Activated naive CD4-positive, alpha-beta T cell treated with anti-CD3 and anti-CD28 coated beads, Interleukin-2, amount 50 U/mL, for 24 hours (primary cell): ENCODE results near the gene PRKCZ.

Experiments used
- H3K27ac Mint-ChIP-seq: one replicate; pipeline ENCODE4 v1.8.0; 2021; ENCODE audit warnings: mild to moderate bottlenecking, mixed read lengths
- H3K27me3 Mint-ChIP-seq: one replicate; pipeline ENCODE4 v1.8.0; 2021; ENCODE audit warnings: mixed read lengths
- H3K36me3 Mint-ChIP-seq: one replicate; pipeline ENCODE4 v1.8.0; 2021; ENCODE audit warnings: mixed read lengths
- H3K4me1 Mint-ChIP-seq: one replicate; pipeline ENCODE4 v1.8.0; 2021; ENCODE audit warnings: mixed read lengths
- H3K4me3 Mint-ChIP-seq: one replicate; pipeline ENCODE4 v1.8.0; 2021; ENCODE audit warnings: mild to moderate bottlenecking, mixed read lengths
- H3K9me3 Mint-ChIP-seq: one replicate; pipeline ENCODE4 v1.8.0; 2021; ENCODE audit warnings: mixed read lengths

PRKCZ gene

DNA sequence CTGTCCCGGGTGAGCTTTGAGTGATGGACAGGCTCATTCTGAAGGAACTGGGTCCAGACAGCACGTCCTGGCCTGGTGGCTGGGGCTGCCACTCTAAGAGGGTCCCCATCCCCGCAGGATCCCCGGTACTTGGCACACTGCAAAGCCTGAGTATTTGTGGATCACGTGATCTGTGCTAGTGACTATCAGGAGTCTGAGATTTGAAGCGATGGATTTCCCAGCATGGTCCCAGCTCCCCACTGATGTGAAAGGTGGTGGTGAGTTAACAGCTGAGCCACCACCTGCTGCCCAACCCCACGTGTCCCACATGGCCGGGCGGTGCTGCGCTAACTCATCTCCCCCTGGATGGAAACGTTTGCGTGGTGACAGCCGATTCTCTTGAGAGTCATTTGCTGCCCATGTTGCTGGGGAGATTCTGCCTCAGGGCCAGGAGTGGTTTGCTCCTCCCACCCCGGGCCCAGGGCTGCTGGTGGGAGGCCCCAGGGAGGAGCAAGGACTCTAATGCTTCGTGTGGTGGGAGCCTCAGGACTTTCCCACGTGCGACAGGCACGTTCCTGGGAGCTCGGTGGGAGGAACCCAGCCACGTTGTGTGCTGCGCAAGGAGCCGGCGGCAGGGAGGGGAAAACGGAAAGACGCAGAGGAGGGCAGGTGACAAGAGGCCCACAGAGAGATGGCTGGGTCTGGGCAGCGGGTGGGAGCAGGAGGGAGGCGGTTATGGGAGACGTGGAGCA, 129.2 kb downstream of the PRKCZ start:
- Mint-ChIP-seq H3K36me3 (peaks cover 2% of the 10 kb centered on the region), H3K4me1 (no peaks in the 10 kb centered on the region), H3K27ac (peak overlapping the region; percentile 19)

DNA sequence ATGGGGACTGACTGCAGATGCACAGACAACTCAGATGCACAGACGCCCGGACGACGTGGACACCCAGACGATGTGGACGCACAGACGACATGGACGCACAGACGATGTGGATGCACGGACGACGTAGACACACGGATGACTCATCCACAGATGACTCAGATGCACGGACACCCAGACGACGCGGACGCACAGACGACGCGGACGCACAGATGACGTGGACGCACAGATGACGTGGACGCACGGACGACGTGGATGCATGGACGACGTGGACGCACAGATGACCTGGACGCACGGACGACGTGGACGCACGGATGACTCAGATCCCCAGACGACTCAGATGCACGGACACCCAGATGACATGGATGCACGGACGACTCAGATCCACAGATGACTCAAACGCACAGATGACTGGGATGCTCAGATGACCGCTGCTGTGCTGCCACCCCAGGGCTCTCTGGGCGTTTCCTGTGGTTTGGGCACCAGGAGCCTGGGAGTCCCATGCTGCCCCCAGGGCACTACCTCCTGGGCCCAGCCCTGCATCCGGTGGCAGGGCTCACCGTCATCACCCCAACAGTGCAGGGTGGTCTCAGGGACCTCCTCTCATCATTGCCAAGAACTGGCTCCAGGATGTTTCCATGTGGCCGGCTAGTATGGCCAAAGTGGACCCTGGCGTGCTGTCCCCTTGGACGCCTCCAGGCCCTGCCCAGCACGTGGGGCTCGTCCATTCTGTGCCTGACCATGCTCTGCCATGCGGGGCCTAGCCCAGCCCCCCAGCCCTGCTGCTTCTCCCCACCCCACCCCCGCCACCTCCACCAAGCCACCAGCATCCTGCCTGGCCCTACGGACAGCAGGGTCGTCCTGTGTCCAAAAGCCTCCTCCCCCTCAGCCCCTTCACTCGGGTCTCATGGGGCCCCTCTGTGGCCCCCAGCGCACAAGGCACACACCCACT, 130.4 kb downstream of the PRKCZ start:
- Mint-ChIP-seq H3K36me3 (peaks cover 2% of the 10 kb centered on the region), H3K4me1 (no peaks in the 10 kb centered on the region), H3K27ac (no peak overlapping the region), H3K9me3 (no peaks in the 10 kb centered on the region), H3K27me3 (no peaks in the 10 kb centered on the region), H3K4me3 (no peak overlapping the region)

More for the DNA sequence above, 129.2 kb downstream of the PRKCZ start:
- Mint-ChIP-seq H3K9me3 (no peaks in the 10 kb centered on the region), H3K27me3 (no peaks in the 10 kb centered on the region), H3K4me3 (no peak overlapping the region)

- Mint-ChIP-seq H3K36me3 (peaks cover 2% of the 10 kb centered on the region), H3K4me3 (no peak overlapping the region), H3K27ac (no peak overlapping the region), H3K4me1 (no peaks in the 10 kb centered on the region), H3K9me3 (no peaks in the 10 kb centered on the region), H3K27me3 (no peaks in the 10 kb centered on the region)
These were observed 131.1 kb downstream of the PRKCZ start for GRCh38 chr1:2181271-2181670.

DNA sequence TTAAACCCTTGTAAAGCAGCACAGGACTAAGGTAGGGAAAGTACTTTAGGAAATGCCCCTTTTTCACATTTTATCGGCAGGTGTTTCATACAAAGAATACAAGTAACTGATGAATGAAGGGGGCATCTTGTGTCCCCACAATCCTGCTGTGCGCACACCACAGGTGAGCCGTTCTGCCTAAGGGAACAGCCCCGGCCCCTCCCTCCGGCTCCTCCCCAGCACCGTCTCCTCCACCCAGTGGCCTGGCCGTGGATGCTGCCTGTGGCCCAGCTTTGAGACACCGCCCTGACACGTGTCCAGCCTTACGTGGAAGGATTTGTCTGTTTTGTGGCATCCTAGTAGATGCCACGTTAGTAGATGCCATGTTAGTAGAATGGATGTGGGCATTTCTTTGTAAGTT, 131.5 kb downstream of the PRKCZ start:
- Mint-ChIP-seq H3K4me3 (no peak overlapping the region), H3K9me3 (no peaks in the 10 kb centered on the region), H3K4me1 (no peaks in the 10 kb centered on the region), H3K27me3 (no peaks in the 10 kb centered on the region), H3K36me3 (peaks cover 2% of the 10 kb centered on the region), H3K27ac (no peak overlapping the region)

DNA sequence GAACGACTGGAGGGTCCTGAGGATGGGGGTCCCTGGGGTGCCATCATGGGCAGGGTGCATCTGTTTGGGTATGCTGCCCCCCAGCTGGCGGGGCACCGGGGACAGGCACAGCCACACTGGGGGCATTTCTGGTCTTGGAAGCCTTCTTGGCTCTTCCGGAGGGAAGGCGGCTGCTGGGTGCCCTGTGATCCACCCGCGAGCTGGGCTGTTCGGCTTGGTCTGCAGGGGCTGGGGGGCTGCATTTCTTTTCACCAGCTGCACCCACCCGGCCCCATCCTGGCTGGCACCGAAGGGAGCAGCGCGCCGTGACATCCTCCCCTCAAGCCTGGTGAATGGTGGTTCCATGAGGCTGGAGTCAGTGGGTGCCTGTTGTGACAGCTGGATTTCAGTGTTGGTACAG, 132.2 kb downstream of the PRKCZ start:
- Mint-ChIP-seq H3K36me3 (peaks cover 2% of the 10 kb centered on the region), H3K27me3 (no peaks in the 10 kb centered on the region), H3K4me1 (no peaks in the 10 kb centered on the region), H3K9me3 (no peaks in the 10 kb centered on the region), H3K4me3 (no peak overlapping the region), H3K27ac (no peak overlapping the region)

GRCh38 chr1:2183937-2184334, 133.7 kb downstream of the PRKCZ start:
- no peaks in the 10 kb centered on the region for H3K27me3 Mint-ChIP-seq
- no peak overlapping the region for H3K27ac Mint-ChIP-seq
- H3K36me3 Mint-ChIP-seq: peaks cover 2% of the 10 kb centered on the region
- H3K4me3 Mint-ChIP-seq: no peak overlapping the region
- H3K4me1 Mint-ChIP-seq: no peaks in the 10 kb centered on the region
- H3K9me3 Mint-ChIP-seq: no peaks in the 10 kb centered on the region

DNA sequence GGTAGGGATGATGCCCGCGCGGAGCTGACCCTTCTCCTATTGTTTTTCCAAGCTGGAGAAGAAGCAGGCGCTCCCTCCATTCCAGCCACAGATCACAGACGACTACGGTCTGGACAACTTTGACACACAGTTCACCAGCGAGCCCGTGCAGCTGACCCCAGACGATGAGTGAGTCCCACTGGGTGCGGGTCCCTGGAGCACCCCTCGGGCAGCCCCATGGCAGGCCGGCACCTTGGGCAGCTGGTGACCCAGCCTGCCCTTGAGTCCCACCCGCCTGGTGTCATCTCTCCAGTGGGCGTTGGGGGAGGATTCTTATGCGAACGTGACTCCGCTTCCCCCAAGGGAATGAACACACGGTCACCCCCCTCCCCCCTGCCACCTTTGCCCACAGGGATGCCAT, 134.3 kb downstream of the PRKCZ start:
- Mint-ChIP-seq H3K27me3 (no peaks in the 10 kb centered on the region), H3K9me3 (no peaks in the 10 kb centered on the region), H3K4me3 (no peak overlapping the region), H3K4me1 (peaks cover 4% of the 10 kb centered on the region), H3K27ac (no peak overlapping the region), H3K36me3 (peaks cover 2% of the 10 kb centered on the region)

DNA sequence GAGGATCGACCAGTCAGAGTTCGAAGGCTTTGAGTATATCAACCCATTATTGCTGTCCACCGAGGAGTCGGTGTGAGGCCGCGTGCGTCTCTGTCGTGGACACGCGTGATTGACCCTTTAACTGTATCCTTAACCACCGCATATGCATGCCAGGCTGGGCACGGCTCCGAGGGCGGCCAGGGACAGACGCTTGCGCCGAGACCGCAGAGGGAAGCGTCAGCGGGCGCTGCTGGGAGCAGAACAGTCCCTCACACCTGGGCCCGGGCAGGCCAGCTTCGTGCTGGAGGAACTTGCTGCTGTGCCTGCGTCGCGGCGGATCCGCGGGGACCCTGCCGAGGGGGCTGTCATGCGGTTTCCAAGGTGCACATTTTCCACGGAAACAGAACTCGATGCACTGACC, 134.7 kb downstream of the PRKCZ start:
- H3K27ac Mint-ChIP-seq: no peak overlapping the region

GRCh38 chr1:2185880-2186855, 136.0 kb downstream of the PRKCZ start:
- Mint-ChIP-seq H3K4me1 (peaks cover 4% of the 10 kb centered on the region), H3K27me3 (no peaks in the 10 kb centered on the region), H3K9me3 (no peaks in the 10 kb centered on the region), H3K27ac (no peak overlapping the region), H3K4me3 (no peak overlapping the region), H3K36me3 (peaks cover 2% of the 10 kb centered on the region)

More for the DNA sequence above, 134.7 kb downstream of the PRKCZ start:
- no peaks in the 10 kb centered on the region for H3K27me3 Mint-ChIP-seq
- peaks cover 4% of the 10 kb centered on the region for H3K4me1 Mint-ChIP-seq
- no peak overlapping the region for H3K4me3 Mint-ChIP-seq
- peaks cover 2% of the 10 kb centered on the region for H3K36me3 Mint-ChIP-seq
- H3K9me3 Mint-ChIP-seq: no peaks in the 10 kb centered on the region

DNA sequence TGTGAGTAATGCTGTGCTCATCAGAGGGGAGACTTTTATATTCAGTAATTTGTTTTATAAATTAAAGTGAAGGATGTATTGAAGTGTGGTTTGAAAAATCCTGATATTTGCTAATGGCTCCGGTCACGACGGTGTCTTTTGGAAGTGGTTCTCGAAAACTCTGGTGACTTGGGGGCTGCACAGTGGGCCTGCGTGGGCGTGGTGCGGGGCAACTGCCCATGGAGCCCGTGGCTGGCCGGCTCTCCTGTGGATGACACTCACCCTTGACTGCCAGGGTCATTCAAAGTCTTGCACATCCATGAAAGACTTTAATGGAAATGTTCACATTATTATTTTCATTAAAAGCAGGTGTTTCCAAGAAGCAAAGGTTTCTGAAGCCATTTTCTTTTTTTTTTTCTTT, 136.7 kb downstream of the PRKCZ start:
- H3K4me3 Mint-ChIP-seq: no peak overlapping the region
- H3K9me3 Mint-ChIP-seq: no peaks in the 10 kb centered on the region
- peaks cover 7% of the 10 kb centered on the region for H3K4me1 Mint-ChIP-seq
- H3K27me3 Mint-ChIP-seq: no peaks in the 10 kb centered on the region
- no peak overlapping the region for H3K27ac Mint-ChIP-seq
- H3K36me3 Mint-ChIP-seq: peaks cover 2% of the 10 kb centered on the region

DNA sequence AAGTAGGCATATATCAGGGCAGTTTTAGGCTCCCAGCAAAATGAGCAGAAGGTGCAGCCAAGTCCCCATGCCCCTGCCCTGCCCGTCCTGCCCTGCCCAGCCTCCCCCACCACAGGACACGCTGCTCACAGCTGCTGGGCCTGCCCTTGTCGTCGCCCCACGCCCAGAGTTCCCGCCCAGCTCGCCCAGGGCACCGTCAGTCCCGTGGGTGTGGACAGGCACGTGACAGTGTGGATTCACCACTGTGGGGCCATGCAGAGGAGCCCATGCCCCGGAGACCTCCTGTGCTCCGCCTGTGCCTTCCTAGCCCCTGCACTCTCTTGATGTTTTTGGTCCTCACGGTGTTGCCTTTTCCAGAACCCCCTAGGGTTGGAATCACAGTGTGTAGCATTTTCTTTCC, 137.4 kb downstream of the PRKCZ start:
- Mint-ChIP-seq H3K4me3 (no peak overlapping the region), H3K36me3 (peaks cover 1% of the 10 kb centered on the region), H3K27me3 (no peaks in the 10 kb centered on the region), H3K4me1 (peaks cover 8% of the 10 kb centered on the region), H3K9me3 (no peaks in the 10 kb centered on the region), H3K27ac (no peak overlapping the region)

GRCh38 chr1:2188336-2188735, 138.1 kb downstream of the PRKCZ start:
- no peaks in the 10 kb centered on the region for H3K36me3 Mint-ChIP-seq
- peaks cover 12% of the 10 kb centered on the region for H3K4me1 Mint-ChIP-seq
- H3K9me3 Mint-ChIP-seq: no peaks in the 10 kb centered on the region
- H3K27ac Mint-ChIP-seq: no peak overlapping the region
- no peaks in the 10 kb centered on the region for H3K27me3 Mint-ChIP-seq
- H3K4me3 Mint-ChIP-seq: no peak overlapping the region

DNA sequence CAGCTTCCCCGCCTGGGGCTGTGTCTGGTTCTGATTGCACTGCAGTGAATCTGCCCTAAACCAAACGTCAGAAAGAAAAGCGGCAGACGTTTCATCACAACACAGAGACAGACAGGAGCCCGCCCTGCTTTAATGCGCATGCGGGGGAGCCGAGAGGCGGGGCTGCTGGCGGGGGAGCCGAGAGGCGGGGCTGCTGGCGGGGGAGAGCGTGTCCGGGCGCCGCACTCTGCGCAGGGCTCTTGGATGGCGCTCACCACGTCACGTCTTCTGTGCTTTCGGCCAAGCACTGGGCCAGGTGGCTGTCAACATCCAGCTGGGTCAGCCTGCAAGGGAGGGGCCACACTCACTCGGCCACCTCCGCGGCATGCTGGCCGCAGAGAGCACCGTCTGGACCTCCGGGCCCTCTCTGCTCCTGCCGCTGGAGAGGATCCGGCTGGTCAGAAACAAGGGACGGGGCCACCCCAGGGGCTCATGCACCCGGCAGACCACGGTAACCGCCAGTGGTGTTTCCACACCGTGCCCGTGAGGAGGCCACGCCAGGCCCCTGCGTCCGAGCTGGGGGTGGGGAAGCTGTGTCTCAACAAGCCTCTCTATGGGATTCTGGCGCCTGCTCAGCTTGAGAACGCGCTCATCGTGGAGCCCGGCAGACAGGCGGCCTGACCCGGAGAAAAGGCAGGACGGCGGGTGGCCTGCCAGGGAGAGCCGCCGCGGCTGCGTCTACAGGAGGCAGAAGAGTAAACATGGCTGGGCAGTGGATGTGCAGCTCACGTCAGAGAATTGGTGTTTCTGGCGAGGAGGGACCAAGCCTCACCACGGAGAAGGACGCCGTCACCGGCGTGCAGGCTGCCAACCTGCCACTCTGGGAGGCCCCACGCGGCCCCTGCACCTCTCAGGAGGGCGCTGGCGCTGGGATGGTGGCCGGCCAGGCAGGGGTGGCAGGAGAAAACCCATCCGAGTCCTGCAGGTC, 139.5 kb downstream of the PRKCZ start:
- H3K27ac Mint-ChIP-seq: peak overlapping the region; percentile 35
- no peaks in the 10 kb centered on the region for H3K36me3 Mint-ChIP-seq
- H3K4me1 Mint-ChIP-seq: peaks cover 12% of the 10 kb centered on the region
- H3K9me3 Mint-ChIP-seq: no peaks in the 10 kb centered on the region
- peak overlapping the region; percentile 77 for H3K4me3 Mint-ChIP-seq
- H3K27me3 Mint-ChIP-seq: no peaks in the 10 kb centered on the region

DNA sequence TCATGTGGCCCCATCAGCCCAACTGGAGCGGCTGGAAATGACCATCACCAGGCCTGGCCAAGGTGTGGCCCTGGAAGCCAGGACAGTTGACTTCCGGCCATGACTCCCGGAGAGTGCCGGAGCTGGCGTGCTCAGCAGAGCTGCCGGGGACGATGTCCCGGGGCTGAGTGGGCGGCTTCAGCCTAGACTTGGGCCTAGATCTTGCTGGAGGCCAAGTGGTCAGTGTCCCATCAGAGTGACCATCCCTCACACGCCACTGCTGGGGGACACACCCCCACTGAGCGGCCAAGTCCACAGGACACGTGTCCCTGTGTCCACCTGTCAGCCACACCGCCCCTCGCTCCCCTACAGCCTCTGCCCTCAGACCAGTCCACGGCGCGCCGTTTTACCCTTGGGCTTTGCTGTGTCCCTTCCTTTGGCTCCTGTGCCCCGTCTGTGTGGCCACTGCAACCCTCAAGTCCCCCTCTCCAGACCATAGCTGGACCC, 140.3 kb downstream of the PRKCZ start:
- H3K27me3 Mint-ChIP-seq: no peaks in the 10 kb centered on the region
- peaks cover 12% of the 10 kb centered on the region for H3K4me1 Mint-ChIP-seq
- peak overlapping the region; percentile 30 for H3K27ac Mint-ChIP-seq
- no peaks in the 10 kb centered on the region for H3K9me3 Mint-ChIP-seq
- no peaks in the 10 kb centered on the region for H3K36me3 Mint-ChIP-seq
- H3K4me3 Mint-ChIP-seq: peak overlapping the region; percentile 51
